Measurements from ENCODE around the gene RHOJ. TPM values are rescaled to one million over a fixed set of nuclear protein-coding genes. Genes with fewer than 3 reads are reported as not detected.

Gene RHOJ
- total RNA-seq, 1 experiment from 2014 or later, result not detected

DNA sequence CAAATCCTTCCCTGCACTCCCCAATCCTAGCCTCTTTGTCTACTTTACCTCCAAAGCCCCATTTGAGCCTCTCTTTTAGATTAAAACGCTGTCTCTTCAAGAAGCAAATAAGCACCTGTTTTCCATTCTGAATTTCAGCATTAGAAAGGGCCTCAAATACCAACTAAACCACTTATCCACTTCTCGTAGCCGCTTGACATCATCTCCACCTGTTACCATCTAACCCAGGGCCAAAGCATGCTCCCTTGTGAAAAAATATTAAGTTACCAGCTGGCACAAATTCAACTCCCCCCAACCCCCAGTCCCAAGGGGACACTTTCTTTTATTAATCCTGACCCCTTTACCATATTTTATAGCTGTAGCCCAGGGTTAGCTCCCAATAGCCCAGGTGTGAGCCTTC is 71.4 kb downstream of the RHOJ start:
- POLR2A ChIA-PET, result no interaction called here
- CTCF ChIA-PET, result interaction anchor here (0.6 kb wide), 2 partner anchors 93 to 432 kb away, joined by 3 to 4 read pairs; no protein-coding TSS in a partner anchor

DNA sequence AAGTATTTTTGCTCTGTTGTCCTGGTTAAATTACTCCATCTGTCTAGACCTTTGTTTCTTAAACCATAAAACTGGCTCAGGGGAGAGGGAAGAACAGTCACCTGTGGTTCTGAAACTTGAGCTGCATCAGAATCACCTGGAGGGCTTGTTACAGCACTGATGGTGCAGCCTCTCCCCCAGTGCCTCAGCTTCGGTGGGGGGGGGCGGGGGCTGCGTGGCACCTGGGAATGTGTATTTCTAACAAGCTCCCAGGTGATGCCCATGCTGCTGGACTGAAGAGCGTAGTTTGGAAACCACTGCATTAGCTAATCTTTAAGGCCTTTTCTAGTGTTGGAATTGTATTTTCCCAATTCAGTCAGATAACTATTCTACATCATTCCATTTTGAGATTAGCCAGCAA is 71.8 kb downstream of the RHOJ start:
- H3K9me3 Mint-ChIP-seq (ENCODE audit: unreplicated experiment), result no peaks in the 10 kb centered on the region
- no TSS peak for BruUV-seq (replicated peaks)
- no peaks in the 10 kb centered on the region for H3K27me3 ChIP-seq (replicated peaks; ENCODE audit: control insufficient read depth, insufficient read depth, low read length)
- intact Hi-C loops (cut with micrococcal nuclease; ENCODE audit: unreplicated experiment), result loop anchor here (1.0 to 5.0 kb wide), 4 partner anchors 102 to 1113 kb away; no protein-coding TSS in a partner anchor
- H3K4me1 ChIP-seq, result no peaks in the 10 kb centered on the region
- H3K4me1 Mint-ChIP-seq (ENCODE audit: low read depth, unreplicated experiment), result no peaks in the 10 kb centered on the region
- ChIA-PET POLR2A (no interaction called here), CTCF (interaction anchor here (0.6 kb wide), 2 partner anchors 94 to 432 kb away, joined by 3 to 4 read pairs; no protein-coding TSS in a partner anchor)
- H3K4me3 ChIP-seq (ENCODE audit: low read depth, low read length), result no peak overlapping the region
- no peak overlapping the region for H3K4me3 Mint-ChIP-seq (ENCODE audit: unreplicated experiment)
- no peaks in the 10 kb centered on the region for H3K36me3 ChIP-seq (ENCODE audit: control insufficient read depth, insufficient read depth, low read length)
- H3K27me3 Mint-ChIP-seq (ENCODE audit: insufficient read depth, unreplicated experiment), result no peaks in the 10 kb centered on the region
- no peak overlapping the region for H3K27ac Mint-ChIP-seq (ENCODE audit: unreplicated experiment)
- H3K36me3 Mint-ChIP-seq (ENCODE audit: insufficient read depth, unreplicated experiment), result no peaks in the 10 kb centered on the region
- TF ChIP-seq, protein P1, sequence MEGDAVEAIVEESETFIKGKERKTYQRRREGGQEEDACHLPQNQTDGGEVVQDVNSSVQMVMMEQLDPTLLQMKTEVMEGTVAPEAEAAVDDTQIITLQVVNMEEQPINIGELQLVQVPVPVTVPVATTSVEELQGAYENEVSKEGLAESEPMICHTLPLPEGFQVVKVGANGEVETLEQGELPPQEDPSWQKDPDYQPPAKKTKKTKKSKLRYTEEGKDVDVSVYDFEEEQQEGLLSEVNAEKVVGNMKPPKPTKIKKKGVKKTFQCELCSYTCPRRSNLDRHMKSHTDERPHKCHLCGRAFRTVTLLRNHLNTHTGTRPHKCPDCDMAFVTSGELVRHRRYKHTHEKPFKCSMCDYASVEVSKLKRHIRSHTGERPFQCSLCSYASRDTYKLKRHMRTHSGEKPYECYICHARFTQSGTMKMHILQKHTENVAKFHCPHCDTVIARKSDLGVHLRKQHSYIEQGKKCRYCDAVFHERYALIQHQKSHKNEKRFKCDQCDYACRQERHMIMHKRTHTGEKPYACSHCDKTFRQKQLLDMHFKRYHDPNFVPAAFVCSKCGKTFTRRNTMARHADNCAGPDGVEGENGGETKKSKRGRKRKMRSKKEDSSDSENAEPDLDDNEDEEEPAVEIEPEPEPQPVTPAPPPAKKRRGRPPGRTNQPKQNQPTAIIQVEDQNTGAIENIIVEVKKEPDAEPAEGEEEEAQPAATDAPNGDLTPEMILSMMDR (IDR thresholded peaks at IDR 0.05; ENCODE audit: insufficient read depth in 1 of 2, low read depth in 1 of 2, low read length in 1 of 2, severe bottlenecking in 1 of 2, unreplicated experiment in 1 of 2), result no peak
- H3K9me3 ChIP-seq, result no peaks in the 10 kb centered on the region
- DNase-seq, result no peak

More for the DNA sequence above, 71.4 kb downstream of the RHOJ start:
- H3K27me3 Mint-ChIP-seq (ENCODE audit: insufficient read depth, unreplicated experiment), result no peaks in the 10 kb centered on the region
- H3K27ac Mint-ChIP-seq (ENCODE audit: unreplicated experiment), result no peak overlapping the region
- Histone ChIP-seq H3K27me3 (replicated peaks; ENCODE audit: control insufficient read depth, insufficient read depth, low read length) (no peaks in the 10 kb centered on the region), H3K9me3 (no peaks in the 10 kb centered on the region), H3K4me1 (no peaks in the 10 kb centered on the region), H3K4me3 (ENCODE audit: low read depth, low read length) (no peak overlapping the region), H3K36me3 (ENCODE audit: control insufficient read depth, insufficient read depth, low read length) (no peaks in the 10 kb centered on the region)
- BruUV-seq (replicated peaks), result no TSS peak
- TF ChIP-seq, protein P1 (IDR thresholded peaks at IDR 0.05; ENCODE audit: insufficient read depth in 1 of 2, low read depth in 1 of 2, low read length in 1 of 2, severe bottlenecking in 1 of 2, unreplicated experiment in 1 of 2), result no peak
- no peaks in the 10 kb centered on the region for H3K4me1 Mint-ChIP-seq (ENCODE audit: low read depth, unreplicated experiment)
- no peak for DNase-seq
- H3K36me3 Mint-ChIP-seq (ENCODE audit: insufficient read depth, unreplicated experiment), result no peaks in the 10 kb centered on the region
- intact Hi-C loops (cut with micrococcal nuclease; ENCODE audit: unreplicated experiment), result loop anchor here (1.0 to 5.0 kb wide), 4 partner anchors 101 to 1112 kb away; no protein-coding TSS in a partner anchor
- H3K4me3 Mint-ChIP-seq (ENCODE audit: unreplicated experiment), result no peak overlapping the region
- H3K9me3 Mint-ChIP-seq (ENCODE audit: unreplicated experiment), result no peaks in the 10 kb centered on the region

DNA sequence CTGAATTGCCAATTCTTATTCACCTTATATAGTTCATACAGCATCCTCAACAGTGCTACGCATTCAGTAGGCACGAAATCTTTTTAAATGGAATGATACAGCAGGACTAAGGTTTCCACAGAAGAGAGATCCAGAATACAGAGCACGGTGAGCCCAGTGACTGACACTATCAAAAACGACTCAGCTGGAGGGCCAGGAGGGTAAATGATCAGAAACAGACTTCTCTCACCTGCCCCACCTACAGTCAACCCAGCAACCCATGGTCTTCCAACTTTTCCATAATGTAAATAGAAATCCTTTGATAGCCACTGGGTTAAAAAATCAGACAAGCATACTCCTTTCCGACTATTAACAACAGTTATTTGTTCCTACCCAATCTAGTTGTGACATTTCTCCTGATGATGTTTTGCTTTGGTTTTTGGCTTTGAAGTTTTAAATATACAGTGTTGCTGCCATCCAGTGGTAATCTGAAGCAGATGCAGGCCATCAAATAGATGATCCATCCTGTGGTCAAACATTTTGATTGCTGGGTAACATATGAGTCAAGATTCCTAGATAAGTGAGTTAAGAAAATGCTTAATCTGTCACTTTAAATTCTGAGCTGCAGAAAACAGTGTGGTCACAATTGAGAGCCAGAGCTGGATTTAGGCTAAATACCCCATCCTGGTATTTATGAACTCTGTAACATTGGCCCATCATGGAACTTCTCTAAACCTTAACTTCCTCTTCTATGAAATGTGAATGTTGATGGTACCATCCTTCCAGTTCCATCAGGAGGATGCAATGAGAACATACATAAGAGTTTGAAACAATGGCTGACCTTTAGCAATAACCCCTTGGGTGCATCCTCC is 72.5 kb downstream of the RHOJ start:
- POLR2A ChIA-PET, result no interaction called here
- no peak overlapping the region for H3K4me3 ChIP-seq (ENCODE audit: low read depth, low read length)
- Mint-ChIP-seq H3K27ac (ENCODE audit: unreplicated experiment) (no peak overlapping the region), H3K27me3 (ENCODE audit: insufficient read depth, unreplicated experiment) (no peaks in the 10 kb centered on the region), H3K36me3 (ENCODE audit: insufficient read depth, unreplicated experiment) (no peaks in the 10 kb centered on the region), H3K9me3 (ENCODE audit: unreplicated experiment) (no peaks in the 10 kb centered on the region), H3K4me3 (ENCODE audit: unreplicated experiment) (no peak overlapping the region), H3K4me1 (ENCODE audit: low read depth, unreplicated experiment) (no peaks in the 10 kb centered on the region)
- TF ChIP-seq, protein P1 (IDR thresholded peaks at IDR 0.05; ENCODE audit: insufficient read depth in 1 of 2, low read depth in 1 of 2, low read length in 1 of 2, severe bottlenecking in 1 of 2, unreplicated experiment in 1 of 2), result peak; percentile 60 to 63
- H3K9me3 ChIP-seq, result no peaks in the 10 kb centered on the region
- intact Hi-C loops (cut with micrococcal nuclease; ENCODE audit: unreplicated experiment), result loop anchor here (1.0 to 5.0 kb wide), 4 partner anchors 102 to 1113 kb away; no protein-coding TSS in a partner anchor
- no peaks in the 10 kb centered on the region for H3K4me1 ChIP-seq
- no peaks in the 10 kb centered on the region for H3K36me3 ChIP-seq (ENCODE audit: control insufficient read depth, insufficient read depth, low read length)
- CTCF ChIA-PET, result no interaction called here
- peak in 1 of 2 experiments; percentile 35 for DNase-seq
- H3K27me3 ChIP-seq (replicated peaks; ENCODE audit: control insufficient read depth, insufficient read depth, low read length), result no peaks in the 10 kb centered on the region
- no TSS peak for BruUV-seq (replicated peaks)

Measured in Caco-2 (cell line).